HG03039 (cell line): ENCODE results near the gene RBFOX1.

ENCODE experiments used
- ATAC-seq: cut with Tn5 transposase; IDR thresholded peaks from one replicate; pipeline ENCODE4 v1.9.1; 2021; ENCODE audit warnings: mild to moderate bottlenecking, moderate library complexity; ENCODE audit not compliant: unreplicated experiment

Gene RBFOX1

DNA sequence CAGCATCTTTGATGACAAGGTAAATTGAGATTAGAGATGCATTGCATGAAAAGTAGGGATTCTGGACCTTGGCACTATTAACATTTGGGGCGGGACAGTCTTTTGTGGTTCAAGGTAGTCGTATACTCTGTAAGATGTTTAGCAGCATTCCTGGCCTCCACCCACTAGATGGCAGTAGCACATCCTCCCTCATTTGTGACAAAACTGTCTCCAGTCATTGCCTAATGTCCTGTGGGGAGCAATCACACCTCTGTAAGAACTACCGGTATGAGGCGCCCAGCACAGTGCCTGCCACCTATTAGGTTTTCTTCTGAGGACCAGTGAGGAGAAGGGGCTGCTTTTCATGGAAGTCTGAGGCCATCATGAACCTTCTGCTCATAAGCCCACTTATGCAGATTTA lies 180.8 kb downstream of the RBFOX1 start:
- no peak for ATAC-seq

- ATAC-seq = no peak
Measured at GRCh38 chr16:7515543-7515942, 182.9 kb downstream of the RBFOX1 start.

DNA sequence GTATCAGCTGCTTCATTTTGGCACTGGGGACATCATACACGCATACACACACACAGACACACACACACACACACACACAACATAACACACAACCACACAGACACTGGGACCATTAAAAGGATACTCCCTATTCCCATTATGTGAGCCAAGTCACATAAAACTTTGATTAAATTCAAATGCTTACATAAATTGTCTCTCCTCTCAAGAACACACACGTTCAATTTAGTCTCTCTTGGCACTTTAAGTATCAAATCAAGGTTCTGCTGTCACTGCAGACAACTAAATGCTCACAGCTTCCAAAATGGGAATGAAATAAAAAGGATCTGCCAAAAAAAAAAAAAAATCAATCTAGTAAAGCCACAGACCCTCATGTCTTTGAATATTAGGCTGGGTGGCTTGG lies 184.9 kb downstream of the RBFOX1 start:
- ATAC-seq = no peak

DNA sequence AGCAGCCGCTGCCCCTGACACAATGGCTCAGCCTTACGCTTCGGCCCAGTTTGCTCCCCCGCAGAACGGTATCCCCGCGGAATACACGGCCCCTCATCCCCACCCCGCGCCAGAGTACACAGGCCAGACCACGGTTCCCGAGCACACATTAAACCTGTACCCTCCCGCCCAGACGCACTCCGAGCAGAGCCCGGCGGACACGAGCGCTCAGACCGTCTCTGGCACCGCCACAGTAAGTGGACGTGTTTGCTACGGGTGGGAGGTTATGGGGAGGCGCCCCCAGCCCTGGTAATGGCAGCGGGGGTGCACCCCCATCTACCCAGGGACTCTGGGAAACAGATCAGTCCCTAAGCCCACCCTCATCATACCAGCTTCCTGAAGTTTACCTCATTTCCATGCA lies 185.5 kb downstream of the RBFOX1 start:
- ATAC-seq = no peak

- no peak for ATAC-seq
Measured at GRCh38 chr16:7521834-7522233, 189.2 kb downstream of the RBFOX1 start.

DNA sequence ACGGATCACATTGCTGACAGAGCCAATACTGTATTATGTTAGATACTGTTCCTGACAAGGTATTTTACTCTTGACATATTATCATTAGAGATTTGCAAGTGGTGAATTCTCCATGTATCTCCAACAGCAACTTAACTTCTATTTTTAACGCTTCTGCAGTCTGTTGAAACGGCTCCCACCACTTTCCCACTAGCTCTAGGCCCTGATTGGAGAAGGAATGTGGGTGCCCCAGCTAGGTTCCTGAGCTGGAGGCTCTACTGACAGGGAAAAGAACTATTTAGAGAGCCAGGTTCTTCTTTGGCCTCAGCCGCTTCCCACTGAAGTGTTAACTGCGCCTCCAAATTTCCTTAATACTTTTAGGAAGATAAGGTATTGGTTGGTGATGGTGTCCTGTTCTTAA lies 191.8 kb downstream of the RBFOX1 start:
- no peak for ATAC-seq

GRCh38 chr16:7526736-7527135 lies 194.1 kb downstream of the RBFOX1 start:
- ATAC-seq = no peak

GRCh38 chr16:7532534-7532933 lies 199.9 kb downstream of the RBFOX1 start:
- no peak for ATAC-seq

GRCh38 chr16:7534749-7535148 lies 202.1 kb downstream of the RBFOX1 start:
- ATAC-seq = no peak

- no peak for ATAC-seq
Measured at GRCh38 chr16:7541026-7541425, 208.4 kb downstream of the RBFOX1 start.

- ATAC-seq = no peak
Measured at GRCh38 chr16:7545251-7545650, 212.6 kb downstream of the RBFOX1 start.

- no peak for ATAC-seq
Measured at GRCh38 chr16:7546948-7547347, 214.3 kb downstream of the RBFOX1 start.

- ATAC-seq = no peak
Measured at GRCh38 chr16:7547736-7548135, 215.1 kb downstream of the RBFOX1 start.

DNA sequence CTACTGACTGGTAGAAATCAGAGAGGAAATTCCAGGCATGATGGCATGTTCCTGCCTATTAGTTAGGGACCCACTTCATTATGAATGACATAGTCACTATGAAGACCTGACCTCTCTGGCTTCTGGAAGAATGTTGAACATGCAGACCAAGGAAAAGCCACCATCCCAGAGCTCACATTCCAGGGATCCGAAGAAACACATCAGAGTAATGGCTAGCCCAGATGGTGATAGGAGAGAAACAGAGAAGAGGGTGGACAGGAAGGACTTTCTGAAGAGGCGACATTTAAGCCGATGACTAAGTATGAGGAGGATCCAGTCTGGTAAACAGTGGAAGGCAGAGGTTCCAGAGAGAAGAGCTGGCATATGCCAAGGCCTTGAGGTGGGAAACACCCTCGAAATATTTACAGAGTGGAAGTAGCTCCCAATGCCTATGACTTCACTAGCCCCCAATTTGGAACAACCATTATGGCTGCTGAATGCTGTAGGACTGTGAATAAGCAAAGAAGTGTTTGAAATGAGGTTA lies 216.2 kb downstream of the RBFOX1 start:
- no peak for ATAC-seq

DNA sequence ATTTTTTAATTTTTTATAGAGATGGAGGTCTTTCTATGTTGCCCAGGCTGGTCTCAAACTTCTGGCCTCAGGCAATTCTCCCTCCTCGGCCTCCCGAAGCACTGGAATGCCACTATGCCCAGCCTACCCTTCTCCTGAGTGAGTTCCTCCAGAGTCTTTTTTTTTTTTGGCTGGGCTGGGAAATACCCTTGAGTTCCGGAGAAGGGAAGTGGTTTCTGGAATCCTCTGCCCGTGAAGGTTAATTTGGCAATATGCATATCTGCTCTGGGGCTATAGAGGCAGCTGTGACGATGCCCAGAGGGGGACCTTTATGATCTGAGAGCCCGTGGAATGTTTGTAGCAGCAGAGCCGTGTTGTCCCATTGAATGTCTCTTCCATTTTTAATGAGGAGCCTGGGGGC lies 217.5 kb downstream of the RBFOX1 start:
- no peak for ATAC-seq

- no peak for ATAC-seq
Measured at GRCh38 chr16:7555459-7555858, 222.8 kb downstream of the RBFOX1 start.

DNA sequence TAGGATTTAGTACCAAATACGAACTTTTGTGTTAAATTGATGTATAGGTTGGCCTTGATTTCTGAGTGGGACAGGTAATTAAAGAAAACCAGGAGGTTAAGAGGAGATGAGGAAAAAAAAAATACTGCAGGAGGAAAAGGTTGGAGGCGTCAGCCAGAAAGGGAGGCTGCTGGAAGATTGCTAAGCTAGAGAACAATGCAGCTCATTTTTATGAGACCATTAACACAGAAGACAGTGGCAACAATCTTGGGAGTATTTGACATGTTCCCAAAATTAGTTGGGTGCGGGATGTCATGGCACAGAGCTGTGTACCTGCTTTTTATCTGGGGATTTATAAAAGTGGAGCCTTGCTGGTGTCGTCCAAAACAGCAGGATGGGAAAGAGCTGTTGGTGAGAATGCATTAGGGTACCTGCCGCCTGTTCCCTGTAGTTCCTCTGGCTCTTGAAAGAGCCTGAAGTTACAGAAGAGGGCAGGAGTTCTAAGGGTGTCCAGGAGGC lies 229.3 kb downstream of the RBFOX1 start:
- ATAC-seq = no peak

GRCh38 chr16:7566360-7566759 lies 233.7 kb downstream of the RBFOX1 start:
- no peak for ATAC-seq

GRCh38 chr16:7571366-7571765 lies 238.7 kb downstream of the RBFOX1 start:
- no peak for ATAC-seq

GRCh38 chr16:7577588-7577987 lies 244.9 kb downstream of the RBFOX1 start:
- no peak for ATAC-seq

- no peak for ATAC-seq
Measured at GRCh38 chr16:7579454-7579853, 246.8 kb downstream of the RBFOX1 start.

DNA sequence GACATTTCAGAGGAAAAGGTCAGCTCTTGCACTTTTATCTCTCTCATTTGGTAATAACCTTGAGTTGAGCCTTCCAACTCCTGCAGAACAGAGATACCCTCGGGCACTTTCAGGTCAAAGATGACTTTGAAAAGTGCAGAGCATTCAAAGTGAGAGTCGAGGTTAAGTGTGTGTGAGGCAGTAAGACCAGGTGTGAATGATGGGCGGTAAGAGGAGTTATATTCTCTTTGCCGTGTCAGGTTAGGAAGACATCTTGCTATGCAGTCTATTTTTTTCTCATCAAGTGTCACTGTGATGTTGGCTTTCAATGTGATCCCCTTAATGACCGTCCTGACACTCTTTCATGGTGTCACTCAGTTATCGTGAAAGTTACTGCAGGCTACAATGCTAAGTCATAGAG lies 248.5 kb downstream of the RBFOX1 start:
- no peak for ATAC-seq

DNA sequence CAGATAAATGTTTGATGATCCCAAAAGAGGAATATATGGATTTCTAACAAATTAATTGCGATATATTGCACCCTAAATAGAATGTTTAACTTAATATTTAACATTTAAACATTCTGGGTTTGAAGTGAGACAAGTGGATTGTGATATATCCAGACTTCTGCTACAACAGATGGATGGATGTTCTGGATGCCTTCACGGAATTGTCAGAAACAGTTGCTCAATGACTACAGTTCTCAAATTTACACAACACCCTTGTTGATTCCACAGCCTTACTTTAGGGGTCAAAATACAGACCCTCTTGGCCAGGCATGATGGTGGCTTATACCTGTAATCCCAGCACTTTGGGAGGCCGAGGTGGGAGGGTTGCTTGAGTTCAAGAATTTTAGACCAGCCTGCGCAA lies 250.8 kb downstream of the RBFOX1 start:
- ATAC-seq = no peak
